ENCODE results near the gene CAND1.

The CAND1 gene

GRCh38 chr12:67268896-67269632 is at the start of gene CAND1:
Gene CAND1, plus strand, starts transcription at chr12:67269358. Its CDS starts 360 bp downstream, at chr12:67269718.
- DNase-seq (ENCODE audit: low read depth, low spot score), result peak; percentile 97
- CTCF ChIA-PET, result interaction anchor here (0.6 to 2.1 kb wide), 8 partner anchors 11 to 172 kb away, joined by 3 to 7 read pairs (median 3); no protein-coding TSS in a partner anchor
- TF ChIP-seq CTCF (IDR thresholded peaks at IDR 0.05; ENCODE audit: insufficient read depth, low read length, missing control alignments), result no peak
- H3K4me3 ChIP-seq (ENCODE audit: low read depth, low read length), result peak within 1 kb of the TSS; percentile 91
- POLR2A ChIA-PET, result interaction anchor here (0.6 to 2.0 kb wide), 12 partner anchors 9 to 712 kb away, joined by 3 to 6 read pairs (median 3); no protein-coding TSS in a partner anchor

- H3K4me3 ChIP-seq (ENCODE audit: low read depth, low read length), result no peak overlapping the region
- no peak for TF ChIP-seq CTCF (IDR thresholded peaks at IDR 0.05; ENCODE audit: insufficient read depth, low read length, missing control alignments)
- CTCF ChIA-PET, result interaction anchor here (1.0 kb wide), 1 partner anchor 14 kb away, joined by 3 read pairs; no protein-coding TSS in a partner anchor
- DNase-seq (ENCODE audit: low read depth, low spot score), result no peak
- POLR2A ChIA-PET, result no interaction called here
Observed at GRCh38 chr12:67220065-67220464, 49.1 kb upstream of the CAND1 start.

DNA sequence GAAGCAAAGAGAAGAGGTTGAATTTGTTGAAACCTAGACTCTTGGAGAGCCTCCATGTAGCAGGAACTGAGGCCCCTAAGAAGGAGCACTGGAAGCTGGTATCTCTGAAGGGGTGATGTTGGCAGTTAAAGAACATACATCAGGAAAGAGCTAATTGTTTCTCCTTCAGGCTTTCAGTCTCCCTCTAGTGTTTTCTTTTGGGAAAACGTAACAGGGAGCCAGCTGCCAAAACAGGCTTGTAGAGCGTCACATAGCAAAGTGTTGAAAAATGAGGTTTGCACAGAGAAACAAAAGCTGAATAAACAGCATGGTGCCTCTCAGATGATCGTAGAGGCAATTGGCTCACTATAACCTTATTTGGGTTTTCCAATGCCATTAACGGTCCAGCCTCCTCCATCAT is 46.9 kb upstream of the CAND1 start:
- CTCF ChIA-PET, result interaction anchor here (0.7 to 1.1 kb wide), 2 partner anchors 32 to 62 kb away, joined by 3 read pairs; no protein-coding TSS in a partner anchor

GRCh38 chr12:67223225-67223624 is 45.9 kb upstream of the CAND1 start:
- no peak for TF ChIP-seq CTCF (IDR thresholded peaks at IDR 0.05; ENCODE audit: insufficient read depth, low read length, missing control alignments)
- no peak overlapping the region for H3K4me3 ChIP-seq (ENCODE audit: low read depth, low read length)
- CTCF ChIA-PET, result no interaction called here
- POLR2A ChIA-PET, result no interaction called here
- no peak for DNase-seq (ENCODE audit: low read depth, low spot score)

More for the DNA sequence above, 46.9 kb upstream of the CAND1 start:
- DNase-seq (ENCODE audit: low read depth, low spot score), result no peak
- POLR2A ChIA-PET, result no interaction called here
- TF ChIP-seq CTCF (IDR thresholded peaks at IDR 0.05; ENCODE audit: insufficient read depth, low read length, missing control alignments), result peak; percentile 16
- H3K4me3 ChIP-seq (ENCODE audit: low read depth, low read length), result no peak overlapping the region

DNA sequence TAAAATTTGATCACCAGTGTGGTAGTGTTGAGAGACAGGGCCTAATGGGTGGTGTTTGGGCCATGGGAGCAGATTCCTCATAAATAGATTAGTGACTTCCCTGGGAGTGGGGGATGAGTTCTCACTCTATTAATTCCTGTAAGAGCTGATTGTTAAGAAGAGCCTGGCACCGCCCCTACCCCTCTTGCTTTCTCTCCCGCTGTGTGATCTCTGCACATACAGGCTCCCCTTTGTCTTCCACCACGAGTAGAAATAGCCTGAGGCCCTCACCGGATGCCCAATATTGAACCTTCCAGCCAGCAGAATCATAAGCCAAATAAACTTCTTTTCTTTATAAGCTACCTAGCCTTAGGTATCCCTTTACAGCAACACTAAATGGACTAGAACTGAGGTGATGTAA is 31.9 kb upstream of the CAND1 start:
- TF ChIP-seq CTCF (IDR thresholded peaks at IDR 0.05; ENCODE audit: insufficient read depth, low read length, missing control alignments), result no peak
- no peak for DNase-seq (ENCODE audit: low read depth, low spot score)
- no peak overlapping the region for H3K4me3 ChIP-seq (ENCODE audit: low read depth, low read length)
- ChIA-PET CTCF (no interaction called here), POLR2A (no interaction called here)

DNA sequence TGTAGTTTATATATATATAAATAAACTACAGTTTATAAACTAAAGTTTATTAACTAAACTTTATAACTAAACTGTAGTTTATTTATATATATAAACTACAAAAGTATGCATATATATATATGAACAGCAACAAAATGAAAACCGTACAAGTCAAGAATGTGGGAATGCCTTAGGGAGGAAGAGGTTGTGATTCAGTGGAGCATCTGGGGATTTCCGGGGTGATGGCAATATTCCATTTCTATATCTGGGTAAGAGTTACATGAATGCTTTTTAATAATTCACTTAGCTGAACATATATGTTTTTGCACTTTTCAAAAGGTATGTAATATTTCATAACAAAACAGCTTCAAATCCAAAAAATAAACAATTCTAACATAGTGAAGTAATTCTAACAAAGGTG is 30.1 kb upstream of the CAND1 start:
- POLR2A ChIA-PET, result no interaction called here
- no peak for DNase-seq (ENCODE audit: low read depth, low spot score)
- no peak overlapping the region for H3K4me3 ChIP-seq (ENCODE audit: low read depth, low read length)
- TF ChIP-seq CTCF (IDR thresholded peaks at IDR 0.05; ENCODE audit: insufficient read depth, low read length, missing control alignments), result no peak
- CTCF ChIA-PET, result no interaction called here

Measured in AG04449 (cell line).